Measurements from ENCODE around the gene HOMEZ.

The HOMEZ gene

DNA sequence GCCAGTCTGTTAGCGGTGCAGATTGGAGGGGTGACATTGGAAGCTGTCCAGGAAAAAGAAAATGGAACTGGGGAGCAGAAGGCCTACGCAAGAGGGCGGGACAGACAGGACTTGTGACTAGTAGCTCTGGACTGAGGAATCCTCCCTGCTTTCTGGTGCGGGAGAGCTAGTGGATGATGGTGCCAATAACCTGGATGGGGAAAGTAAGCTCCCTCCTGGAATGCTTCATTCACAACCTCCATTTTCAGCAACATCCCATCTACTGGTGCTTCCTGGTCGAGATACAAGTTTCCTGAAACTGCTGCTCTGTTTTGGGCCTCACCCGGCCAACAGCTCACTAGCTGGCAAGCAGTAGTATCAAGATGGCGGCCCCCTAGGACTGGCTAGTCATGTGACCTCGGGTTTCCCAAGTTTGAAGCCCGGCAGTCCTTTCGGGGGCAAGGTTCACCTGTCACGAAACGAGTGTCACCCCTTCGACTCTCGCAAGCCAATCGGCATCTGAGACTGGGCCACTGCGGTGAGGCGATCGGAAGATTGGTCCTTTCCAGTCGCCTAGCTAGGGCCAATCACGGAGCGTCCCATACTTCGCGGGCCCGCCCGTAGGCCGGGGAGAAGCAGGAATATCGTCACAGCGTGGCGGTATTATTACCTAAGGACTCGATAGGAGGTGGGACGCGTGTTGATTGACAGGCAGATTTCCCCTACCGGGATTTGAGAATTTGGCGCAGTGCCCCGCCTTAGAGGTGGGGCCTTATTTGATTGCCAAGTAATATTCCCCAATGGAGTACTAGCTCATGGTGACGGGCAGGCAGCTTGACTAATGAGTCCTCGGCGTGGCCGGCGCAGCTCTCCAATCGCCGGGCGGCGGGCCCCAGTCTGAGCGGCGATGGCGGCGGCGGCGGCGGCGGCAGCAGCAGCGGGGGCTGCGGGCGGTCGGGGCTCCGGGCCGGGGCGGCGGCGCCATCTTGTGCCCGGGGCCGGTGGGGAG, 34.9 kb upstream of the HOMEZ start, which contains the start of gene PABPN1:
PABPN1 (plus strand) TSS at position 874 of the 988 bp plus-strand sequence; CDS start at position 887, 13 bp downstream.
- Histone ChIP-seq H3K27ac (peak within 1 kb of the TSS; percentile 99), H3K9me3 (ENCODE audit: severe bottlenecking) (no peaks in the 10 kb centered on the region), H3K36me3 (peaks cover 38% of the 10 kb centered on the region), H3K4me3 (ENCODE audit: low read depth, low read length) (peak within 1 kb of the TSS; percentile 95), H3K27me3 (ENCODE audit: insufficient read depth, low read depth, severe bottlenecking) (no peaks in the 10 kb centered on the region)
- peak; percentile 99 for DNase-seq
- TF ChIP-seq, protein P1, sequence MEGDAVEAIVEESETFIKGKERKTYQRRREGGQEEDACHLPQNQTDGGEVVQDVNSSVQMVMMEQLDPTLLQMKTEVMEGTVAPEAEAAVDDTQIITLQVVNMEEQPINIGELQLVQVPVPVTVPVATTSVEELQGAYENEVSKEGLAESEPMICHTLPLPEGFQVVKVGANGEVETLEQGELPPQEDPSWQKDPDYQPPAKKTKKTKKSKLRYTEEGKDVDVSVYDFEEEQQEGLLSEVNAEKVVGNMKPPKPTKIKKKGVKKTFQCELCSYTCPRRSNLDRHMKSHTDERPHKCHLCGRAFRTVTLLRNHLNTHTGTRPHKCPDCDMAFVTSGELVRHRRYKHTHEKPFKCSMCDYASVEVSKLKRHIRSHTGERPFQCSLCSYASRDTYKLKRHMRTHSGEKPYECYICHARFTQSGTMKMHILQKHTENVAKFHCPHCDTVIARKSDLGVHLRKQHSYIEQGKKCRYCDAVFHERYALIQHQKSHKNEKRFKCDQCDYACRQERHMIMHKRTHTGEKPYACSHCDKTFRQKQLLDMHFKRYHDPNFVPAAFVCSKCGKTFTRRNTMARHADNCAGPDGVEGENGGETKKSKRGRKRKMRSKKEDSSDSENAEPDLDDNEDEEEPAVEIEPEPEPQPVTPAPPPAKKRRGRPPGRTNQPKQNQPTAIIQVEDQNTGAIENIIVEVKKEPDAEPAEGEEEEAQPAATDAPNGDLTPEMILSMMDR (IDR thresholded peaks at IDR 0.05; ENCODE audit: low read depth, low read length): no peak

DNA sequence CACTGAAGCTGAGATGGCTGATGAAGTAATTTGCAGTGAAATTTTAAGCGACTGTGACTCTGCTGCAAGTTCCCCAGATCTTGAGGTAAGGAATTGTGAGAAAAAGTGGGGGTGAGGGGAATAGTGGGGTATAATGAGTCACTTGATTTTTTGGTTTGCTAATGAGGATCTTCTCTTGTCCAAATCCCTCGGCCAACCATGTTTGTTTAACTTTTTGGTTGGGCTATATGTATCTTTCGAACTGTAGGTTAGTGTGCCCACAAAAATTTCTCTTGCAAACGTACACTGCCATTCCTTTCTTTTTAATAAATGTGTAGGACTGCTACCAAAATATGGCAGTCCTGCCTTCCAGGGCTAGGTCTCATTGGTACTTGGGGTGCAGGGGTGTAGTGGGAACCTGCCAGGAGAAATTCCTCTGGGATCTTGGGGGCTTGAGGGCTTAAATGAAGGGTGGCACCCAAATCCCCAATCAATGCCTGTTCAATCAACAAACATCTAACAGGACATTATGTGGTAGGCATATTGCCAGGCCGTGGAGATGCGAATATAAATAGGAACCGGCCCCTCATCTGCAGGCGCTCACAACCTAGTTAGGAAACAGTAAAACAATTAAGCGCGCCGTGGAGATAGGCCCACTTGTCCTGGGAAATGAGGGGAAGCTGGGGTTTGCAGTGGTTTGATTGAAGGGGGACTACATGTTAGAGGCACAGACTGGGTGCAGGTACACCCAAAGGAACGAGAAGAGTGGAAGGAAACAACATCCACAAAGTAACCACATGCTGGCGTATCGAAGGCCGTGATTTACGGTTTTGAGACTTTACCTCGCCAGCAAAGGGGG, 34.0 kb upstream of the HOMEZ start:
- Histone ChIP-seq H3K9me3 (ENCODE audit: severe bottlenecking) (no peaks in the 10 kb centered on the region), H3K4me3 (ENCODE audit: low read depth, low read length) (peak overlapping the region; percentile 52), H3K36me3 (peaks cover 39% of the 10 kb centered on the region), H3K27me3 (ENCODE audit: insufficient read depth, low read depth, severe bottlenecking) (no peaks in the 10 kb centered on the region), H3K27ac (peak overlapping the region; percentile 78)
- TF ChIP-seq, protein P1 (IDR thresholded peaks at IDR 0.05; ENCODE audit: low read depth, low read length): no peak
- DNase-seq: no peak

DNA sequence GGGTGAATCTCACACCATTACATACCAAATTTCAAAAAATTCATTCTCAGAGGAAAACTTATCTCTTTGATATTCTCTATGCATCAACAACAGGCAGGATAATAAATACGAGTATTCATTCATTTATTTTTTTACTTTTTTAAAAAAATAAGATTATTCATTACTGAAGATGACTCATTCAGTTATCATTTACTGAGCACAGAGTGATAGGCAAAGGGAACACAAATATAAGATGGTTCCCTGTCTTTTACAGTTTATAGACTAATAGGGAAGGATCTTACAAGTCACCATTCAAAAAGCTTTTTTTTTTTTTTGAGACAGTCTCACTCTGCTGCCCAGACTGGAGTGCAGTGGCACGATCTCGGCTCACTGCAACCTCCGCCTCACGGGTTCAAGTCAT, 30.4 kb upstream of the HOMEZ start:
- no peaks in the 10 kb centered on the region for H3K9me3 ChIP-seq (ENCODE audit: severe bottlenecking)
- peaks cover 15% of the 10 kb centered on the region for H3K36me3 ChIP-seq
- DNase-seq: no peak
- TF ChIP-seq, protein P1 (IDR thresholded peaks at IDR 0.05; ENCODE audit: low read depth, low read length): no peak
- H3K27ac ChIP-seq: no peak overlapping the region
- no peaks in the 10 kb centered on the region for H3K27me3 ChIP-seq (ENCODE audit: insufficient read depth, low read depth, severe bottlenecking)
- H3K4me3 ChIP-seq (ENCODE audit: low read depth, low read length): no peak overlapping the region

DNA sequence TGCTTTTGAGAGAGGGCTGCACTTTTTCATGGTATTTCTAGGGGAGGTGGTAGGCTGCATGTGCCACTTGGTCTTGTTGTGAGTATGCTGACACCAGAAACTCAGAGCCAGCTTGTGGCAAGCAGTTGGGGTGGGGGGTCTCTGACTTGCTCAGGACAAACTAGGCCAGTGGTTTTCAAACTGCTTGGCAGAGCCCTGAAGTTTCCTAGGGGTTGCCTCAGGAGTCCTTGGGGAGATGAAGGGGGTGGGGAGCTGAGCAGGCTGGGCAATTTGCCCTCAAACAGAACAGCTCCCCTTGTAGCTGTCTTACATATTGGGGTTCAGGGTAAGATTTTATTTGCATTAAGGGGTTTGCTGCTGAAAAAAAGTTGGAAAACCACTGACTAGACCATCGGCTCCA, 24.6 kb upstream of the HOMEZ start:
- Histone ChIP-seq H3K9me3 (ENCODE audit: severe bottlenecking) (no peaks in the 10 kb centered on the region), H3K36me3 (peaks cover 44% of the 10 kb centered on the region)
- TF ChIP-seq, protein P1 (IDR thresholded peaks at IDR 0.05; ENCODE audit: low read depth, low read length): no peak

DNA sequence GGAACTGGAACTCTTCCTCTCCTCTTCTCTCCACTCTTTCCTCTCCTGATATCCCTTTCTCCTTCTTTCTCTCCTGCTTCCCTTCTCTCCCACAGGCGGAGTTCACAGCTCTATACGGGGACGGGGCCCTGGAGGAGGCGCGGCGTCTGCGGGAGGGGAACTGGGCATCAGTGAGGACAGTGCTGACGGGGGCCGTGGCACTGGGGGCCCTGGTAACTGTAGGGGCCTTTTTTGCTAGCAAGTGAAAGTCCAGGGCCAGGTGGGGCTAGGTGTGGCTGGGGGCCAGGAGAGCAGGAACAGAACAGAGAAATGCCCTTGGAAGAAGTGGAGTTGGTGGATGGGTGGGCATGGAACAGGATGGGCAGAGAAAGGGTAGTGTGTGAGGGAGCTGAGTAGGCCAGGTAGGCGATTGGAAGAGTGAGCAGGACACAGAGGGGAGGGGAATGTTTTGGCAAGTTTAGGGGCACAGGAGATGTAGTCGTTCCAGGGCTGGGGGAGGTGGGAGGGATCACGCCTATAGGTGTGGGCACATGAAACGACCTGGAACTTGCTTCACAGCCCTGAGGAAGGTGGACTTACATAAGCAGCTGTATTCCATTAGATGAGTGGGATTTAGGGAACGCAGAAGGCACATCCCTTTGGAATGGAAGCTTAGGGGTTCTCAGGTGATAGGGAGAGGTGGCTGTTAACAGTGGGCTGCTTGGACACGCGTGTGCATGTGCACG, 23.0 kb upstream of the HOMEZ start:
- no peak for DNase-seq
- Histone ChIP-seq H3K36me3 (peaks cover 41% of the 10 kb centered on the region), H3K27me3 (ENCODE audit: insufficient read depth, low read depth, severe bottlenecking) (no peaks in the 10 kb centered on the region), H3K4me3 (ENCODE audit: low read depth, low read length) (no peak overlapping the region), H3K27ac (no peak overlapping the region), H3K9me3 (ENCODE audit: severe bottlenecking) (no peaks in the 10 kb centered on the region)
- TF ChIP-seq, protein P1 (IDR thresholded peaks at IDR 0.05; ENCODE audit: low read depth, low read length): no peak

More for the DNA sequence above, 24.6 kb upstream of the HOMEZ start:
- no peak overlapping the region for H3K4me3 ChIP-seq (ENCODE audit: low read depth, low read length)
- no peaks in the 10 kb centered on the region for H3K27me3 ChIP-seq (ENCODE audit: insufficient read depth, low read depth, severe bottlenecking)
- H3K27ac ChIP-seq: no peak overlapping the region
- no peak for DNase-seq
